Peyer's patch (tissue), 4 donors: ENCODE measurements around the gene MICB.
"Not testable (repeated sequence)": the region's sequence is repeated elsewhere in the genome, so short reads cannot be mapped to it uniquely, and the experiment has no call there.

ENCODE experiments used
- CTCF ChIP-seq, 6 experiments: fragments of 450-650 bp in 4 of 6; fragments of 200-600 bp in 2 of 6; sonication (generic) in 1 of 6; IDR thresholded peaks; one replicate each; pipeline ENCODE4 v1.5.1; 2017 to 2019; ENCODE audit warnings: antibody characterized with exemption in 6 of 6, mild to moderate bottlenecking in 3 of 6, moderate library complexity in 1 of 6
- POLR2A ChIP-seq, 2 donors: fragments of 450-650 bp; IDR thresholded peaks; one replicate each; pipeline ENCODE4 v1.5.1; 2017; ENCODE audit warnings: antibody characterized with exemption in 2 of 2, mild to moderate bottlenecking in 2 of 2, moderate library complexity in 2 of 2

- not testable (repeated sequence) for TF ChIP-seq CTCF, POLR2A (IDR thresholded peaks at IDR 0.05)
Observed at GRCh38 chr6:31496826-31497225, 1.1 kb upstream of the MICB start.
